ENCODE results near the gene SHROOM2. TPM values are rescaled to one million over a fixed set of nuclear protein-coding genes. Genes with fewer than 3 reads are reported as not detected.

Gene SHROOM2
- total RNA-seq, 1 donor from 2014 or later: 8.8 TPM

DNA sequence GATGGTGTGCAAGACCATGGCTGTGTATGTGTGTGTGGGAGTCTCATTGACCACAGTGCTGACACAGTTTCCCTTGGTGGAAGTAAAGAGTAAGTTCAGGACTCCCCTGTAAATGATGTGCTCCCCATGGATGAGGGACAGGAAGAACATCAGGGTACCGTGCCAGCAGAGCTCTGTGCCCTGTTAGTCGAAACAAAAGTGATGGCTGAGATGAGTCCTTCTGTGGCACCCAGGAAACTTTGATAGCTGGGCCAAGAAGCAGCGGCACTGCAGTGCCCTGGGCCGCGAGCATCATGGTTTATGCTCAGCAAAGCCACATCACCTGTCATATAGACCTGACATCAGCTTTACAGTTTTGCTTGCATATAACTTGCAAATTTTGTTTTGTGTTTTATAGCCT is 119.5 kb downstream of the SHROOM2 start:
- DNase-seq: no peak

GRCh38 chrX:9906919-9907318 is 120.7 kb downstream of the SHROOM2 start:
- no peak for DNase-seq

DNA sequence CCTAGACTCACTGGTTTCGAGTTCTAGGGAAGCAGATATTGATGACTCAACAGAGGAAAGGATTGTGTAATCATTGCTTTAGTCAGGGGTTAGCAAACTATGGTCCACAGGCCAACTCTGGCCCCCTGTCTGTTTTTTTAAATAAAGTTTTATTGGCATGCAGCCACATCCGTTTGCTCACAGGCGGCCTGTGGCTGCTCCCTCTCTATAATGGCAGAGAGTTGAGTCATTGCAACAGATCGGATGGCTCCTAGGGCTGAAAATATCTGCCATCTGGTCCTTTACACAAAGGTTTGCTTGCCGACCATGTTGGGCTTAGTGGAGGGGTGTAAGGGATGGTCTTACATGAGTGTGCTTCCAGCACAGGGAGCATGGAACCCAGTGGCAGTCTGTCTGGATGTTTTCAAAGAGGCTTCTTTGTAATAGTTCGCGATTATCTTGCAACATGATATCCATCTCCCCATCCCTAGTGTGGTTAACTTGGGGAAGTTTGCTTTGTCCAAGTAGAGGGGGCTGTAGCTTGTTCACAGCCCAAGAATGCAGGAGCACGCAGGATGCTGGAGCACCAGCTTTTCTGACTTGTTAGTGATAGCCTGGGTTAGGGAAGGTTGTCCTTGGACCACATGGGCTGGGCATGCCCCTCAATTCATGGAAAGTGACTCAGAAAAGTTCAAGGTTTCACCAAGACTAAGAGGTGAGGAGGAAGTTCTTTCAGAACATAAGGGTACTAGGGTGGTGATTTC is 121.6 kb downstream of the SHROOM2 start:
- peak; percentile 47 for DNase-seq

- no peak for DNase-seq
Observed at GRCh38 chrX:9909254-9909653, 123.0 kb downstream of the SHROOM2 start.

DNA sequence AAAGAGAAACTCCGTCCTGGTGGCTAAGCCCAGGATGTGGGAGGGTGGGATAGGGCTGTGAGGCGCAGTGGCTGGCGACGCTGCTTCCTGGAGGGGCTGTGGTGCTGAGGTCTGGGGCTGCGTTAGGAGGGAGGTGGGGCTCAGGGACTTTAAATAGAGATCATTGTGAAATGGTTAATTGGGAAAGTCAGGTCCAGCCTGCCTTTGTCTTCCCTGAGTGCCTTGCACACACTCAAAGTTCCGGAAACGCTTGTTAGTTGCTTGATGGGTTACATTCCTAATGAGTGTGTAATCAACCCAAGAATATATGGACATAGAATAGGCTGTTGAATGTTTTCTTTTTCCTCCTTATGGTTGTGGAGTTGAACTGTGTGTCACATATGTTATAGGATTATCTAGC is 125.3 kb downstream of the SHROOM2 start:
- peak; percentile 65 for DNase-seq

DNA sequence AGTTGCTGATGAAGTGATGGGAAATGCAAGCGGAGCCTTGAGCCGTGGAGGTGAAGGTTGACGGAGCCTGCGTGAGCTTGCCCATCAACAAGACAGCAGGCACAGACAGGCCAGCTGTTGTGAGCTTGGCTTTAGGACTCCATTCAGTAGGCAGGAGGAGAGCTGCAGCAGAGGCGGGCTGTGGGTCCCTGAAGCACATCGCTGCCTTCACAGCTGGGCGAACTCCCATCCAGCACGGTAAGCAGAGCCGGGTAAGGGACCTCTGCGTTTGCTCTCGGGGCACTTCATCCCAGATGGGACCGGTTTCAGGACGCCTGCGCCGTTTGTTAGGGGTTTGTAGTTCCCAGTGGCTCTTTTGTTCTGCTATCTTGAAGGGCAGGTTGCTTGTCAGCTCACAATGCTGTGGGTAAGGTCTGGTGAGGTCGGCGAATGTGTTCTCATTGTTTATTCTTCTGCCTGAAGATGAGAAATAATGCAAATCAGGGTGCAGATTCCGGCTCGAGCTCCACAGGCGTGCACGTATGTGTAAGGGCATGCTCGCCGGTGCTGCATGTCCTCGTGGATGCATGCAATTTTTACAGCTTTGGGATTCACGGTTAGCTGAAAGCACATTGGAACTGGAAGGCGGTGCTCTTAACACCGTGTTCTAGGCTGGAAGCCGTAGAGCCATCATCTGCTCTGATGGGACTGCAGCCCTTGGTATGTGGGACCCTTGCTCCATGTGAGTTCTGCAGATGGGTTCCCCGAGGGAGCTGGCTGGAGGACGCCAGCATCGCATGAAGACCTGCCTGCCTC is 126.3 kb downstream of the SHROOM2 start:
- no peak for DNase-seq

GRCh38 chrX:9913146-9913433 is 126.9 kb downstream of the SHROOM2 start:
- peak; percentile 41 for DNase-seq

DNA sequence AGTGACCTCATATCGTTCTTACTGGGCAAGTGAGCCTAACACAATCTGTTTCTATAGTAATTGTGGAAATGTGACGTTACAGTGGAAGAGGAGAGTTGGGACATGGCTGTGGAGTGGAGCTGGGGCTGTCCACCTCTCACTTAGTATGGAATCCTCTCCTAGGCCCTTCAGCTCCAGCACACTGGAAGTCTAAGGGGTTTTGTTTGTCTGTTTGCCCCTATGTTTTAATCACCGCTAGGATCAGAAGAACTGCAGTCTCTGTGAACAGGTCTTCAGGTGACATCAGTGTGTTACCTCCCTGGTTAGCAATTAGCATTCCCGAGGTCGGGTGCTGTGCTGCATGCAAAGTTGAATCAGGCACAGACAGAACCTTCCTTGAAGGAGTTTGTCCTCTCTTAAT is 131.6 kb downstream of the SHROOM2 start:
- DNase-seq: no peak

DNA sequence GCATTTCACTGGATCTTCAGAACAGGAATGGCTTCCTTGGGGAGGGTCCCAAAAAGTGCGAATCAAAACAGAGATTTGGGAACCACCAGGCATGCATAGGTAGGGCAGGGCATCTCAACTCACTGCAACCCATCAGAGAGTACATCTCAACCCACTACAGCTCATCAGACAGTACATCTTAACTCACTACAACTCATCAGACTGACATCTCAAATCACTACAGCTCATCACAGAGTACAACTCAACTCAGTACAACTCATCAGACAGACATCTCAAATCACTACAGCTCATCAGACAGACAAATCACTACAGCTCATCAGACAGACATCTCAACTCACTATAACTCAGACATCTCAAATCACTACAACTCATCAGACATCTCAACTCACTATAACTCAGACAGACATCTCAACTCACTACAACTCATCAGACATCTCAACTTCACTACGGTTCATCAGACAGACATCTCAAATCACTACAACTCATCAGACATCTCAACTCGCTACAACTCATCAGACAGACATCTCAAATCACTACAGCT is 133.5 kb downstream of the SHROOM2 start:
- DNase-seq: no peak

GRCh38 chrX:9921407-9921806 is 135.2 kb downstream of the SHROOM2 start:
- no peak for DNase-seq

DNA sequence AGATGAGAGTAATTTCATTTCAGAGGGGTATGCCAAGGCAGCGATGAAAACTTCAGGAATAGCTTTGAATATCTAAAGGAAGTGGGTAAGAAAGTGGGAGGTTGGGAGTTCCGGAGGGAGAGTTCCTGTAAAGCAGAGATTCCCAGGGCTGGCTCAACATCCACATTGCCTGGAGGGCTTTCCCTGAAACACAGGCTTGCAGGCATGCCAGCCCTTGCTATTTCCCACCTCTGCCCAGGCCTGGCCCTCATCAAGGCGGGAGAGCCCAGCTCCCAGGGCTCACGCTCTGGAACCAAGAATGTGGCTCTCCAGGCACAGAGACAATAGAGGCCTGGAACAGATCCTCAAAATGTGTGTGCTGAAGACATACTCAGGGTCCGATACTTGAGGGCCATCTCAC is 137.1 kb downstream of the SHROOM2 start:
- peak; percentile 17 for DNase-seq

DNA sequence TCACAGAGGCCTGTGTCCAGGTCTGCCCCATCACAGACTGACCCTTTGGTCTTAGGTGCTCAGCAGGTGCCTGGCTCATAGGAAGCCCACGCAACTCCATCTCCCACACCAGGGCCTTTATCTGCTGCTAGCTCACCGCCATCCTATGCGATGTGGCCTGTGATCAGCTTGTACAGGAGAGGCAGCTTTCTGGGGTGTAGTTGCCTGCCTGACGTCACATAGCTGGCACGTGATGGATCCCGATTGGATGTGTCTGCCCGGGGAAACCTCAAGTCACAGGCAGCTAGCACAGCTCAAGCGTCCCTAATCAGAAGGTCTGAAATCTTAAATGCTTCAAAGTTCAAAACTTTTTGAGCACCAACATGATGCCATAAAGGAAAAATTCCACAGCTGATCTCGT is 139.8 kb downstream of the SHROOM2 start:
- DNase-seq: no peak

DNA sequence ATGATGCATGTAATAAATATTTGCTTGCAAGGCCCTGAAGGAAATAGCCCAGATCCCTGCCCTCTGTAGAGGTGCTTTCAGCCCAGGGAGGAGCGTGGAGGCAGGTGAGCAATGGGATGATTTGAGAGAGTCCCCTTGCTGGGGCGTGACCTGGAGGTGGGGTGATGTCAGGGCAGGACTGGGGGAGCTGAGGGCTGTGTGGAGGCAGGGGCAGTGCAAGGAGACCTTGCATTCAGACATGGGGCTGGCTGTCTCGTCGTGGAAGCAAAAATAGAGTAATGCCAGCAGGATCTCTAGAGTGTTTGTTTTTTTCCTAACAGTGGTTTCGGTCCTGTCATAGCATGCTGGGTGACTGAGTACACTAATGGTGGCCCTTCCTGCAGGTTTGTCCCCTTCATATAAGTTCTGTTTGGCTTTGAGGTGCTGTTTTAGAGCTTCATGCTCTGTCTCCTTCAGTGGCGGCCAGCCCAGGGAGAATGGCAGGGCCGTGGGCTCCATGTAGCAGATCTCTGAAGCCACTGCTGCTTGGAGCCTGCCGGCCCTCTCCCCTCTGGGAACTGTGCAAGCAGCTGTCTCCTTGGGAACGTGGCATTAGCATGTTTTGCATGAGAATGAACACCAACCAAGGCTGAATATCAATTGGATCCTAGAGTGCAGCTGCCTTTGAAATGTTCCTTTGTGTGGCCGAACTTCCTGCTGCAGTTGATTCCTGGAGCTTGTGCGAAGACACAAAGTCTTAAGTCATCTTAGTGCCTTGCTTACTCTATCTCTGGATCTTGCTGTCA is 141.7 kb downstream of the SHROOM2 start:
- DNase-seq: no peak

DNA sequence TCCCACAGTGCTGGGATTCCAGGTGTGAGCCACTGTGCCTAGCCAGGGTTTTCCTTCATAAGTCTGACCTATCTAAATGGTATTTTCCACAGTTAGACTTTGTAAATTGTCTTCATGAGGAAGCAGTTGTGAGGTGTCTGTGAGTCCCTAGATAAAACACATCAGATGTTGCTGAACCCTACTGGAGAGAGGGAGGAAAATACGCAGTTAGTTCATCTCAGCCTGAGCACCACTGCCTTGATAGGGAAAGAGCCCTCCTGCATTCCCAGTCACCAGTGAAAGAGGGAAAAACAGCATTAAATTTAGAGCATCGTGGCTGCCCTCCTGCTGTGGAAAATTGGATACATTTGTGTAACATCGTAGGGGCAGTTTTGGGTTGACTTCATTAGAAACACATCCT is 149.2 kb downstream of the SHROOM2 start:
- DNase-seq: no peak

- no peak for DNase-seq
Observed at GRCh38 chrX:9937761-9938160, 151.5 kb downstream of the SHROOM2 start.

- DNase-seq: no peak
Observed at GRCh38 chrX:9938516-9938915, 152.3 kb downstream of the SHROOM2 start.

GRCh38 chrX:9940421-9940820 is 154.2 kb downstream of the SHROOM2 start:
- peak; percentile 91 for DNase-seq

- no peak for DNase-seq
Observed at GRCh38 chrX:9942086-9942485, 155.9 kb downstream of the SHROOM2 start.

- DNase-seq: no peak
Observed at GRCh38 chrX:9943420-9943819, 157.2 kb downstream of the SHROOM2 start.

DNA sequence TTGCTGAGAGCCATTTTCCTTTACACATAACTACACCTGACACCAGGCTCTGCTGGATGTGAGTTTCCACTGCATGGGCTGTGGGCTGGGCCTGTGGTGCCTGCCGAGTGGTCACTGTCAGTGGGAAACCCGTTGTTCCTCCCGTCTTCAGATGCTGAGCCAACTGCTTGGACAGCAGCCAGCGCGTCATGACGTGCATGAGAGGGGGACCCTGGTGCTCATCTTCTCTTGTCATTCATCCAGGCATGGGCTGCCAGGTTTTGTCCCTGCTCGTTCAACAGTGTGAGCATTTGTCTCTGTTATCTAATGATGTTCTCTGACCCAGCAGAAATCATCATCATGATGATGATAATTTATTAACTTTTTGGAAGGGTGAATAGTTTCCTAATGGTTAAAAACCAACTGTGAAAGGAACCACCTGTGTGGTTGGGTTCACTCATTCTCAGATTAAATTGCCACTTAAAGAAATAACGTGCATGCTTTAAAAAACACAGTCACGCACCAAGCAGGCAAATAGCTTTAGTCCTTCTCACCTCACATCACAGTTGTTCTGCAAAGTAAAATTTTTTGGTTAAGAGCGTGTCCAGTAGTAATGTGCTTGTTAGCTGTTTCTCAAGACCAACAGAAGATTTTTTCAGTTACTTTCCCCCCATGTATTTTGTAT is 161.0 kb downstream of the SHROOM2 start:
- DNase-seq: no peak

- no peak for DNase-seq
Observed at GRCh38 chrX:9948406-9948805, 162.2 kb downstream of the SHROOM2 start.

GRCh38 chrX:9952300-9952699 is 166.1 kb downstream of the SHROOM2 start:
- no peak for DNase-seq

DNA sequence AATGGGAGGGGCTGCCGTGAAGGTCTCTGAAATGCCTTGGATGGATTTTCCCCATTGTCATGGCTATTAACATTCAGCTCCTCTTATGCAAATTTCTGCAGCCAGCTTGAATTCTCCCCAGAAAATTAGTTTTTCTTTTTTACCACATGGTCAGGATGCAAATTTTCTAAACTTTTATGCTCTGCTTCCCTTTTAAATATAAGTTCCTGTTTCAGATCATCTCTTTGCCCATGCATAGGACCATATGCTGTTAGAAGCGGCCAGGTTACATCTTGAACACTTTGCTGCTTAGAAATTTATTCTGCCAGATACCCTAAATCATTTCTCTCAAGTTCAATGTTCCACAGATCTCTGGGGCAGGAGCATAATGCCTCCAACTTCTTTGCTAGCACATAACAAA is 167.2 kb downstream of the SHROOM2 start:
- no peak for DNase-seq
